Activated CD4-positive, alpha-beta T cell treated with anti-CD3 and anti-CD28 coated beads for 24 hours (primary cell): ENCODE measurements around the gene TMPRSS2.

Experiments used
- DNase-seq, 2 donors: peaks; one replicate each; pipeline ENCODE4 v3.0.0-alpha.2; 2020; ENCODE audit warnings: low read depth in 2 of 2

Gene TMPRSS2

GRCh38 chr21:41509733-41510132 is 1.8 kb upstream of the TMPRSS2 start:
- no peak for DNase-seq

GRCh38 chr21:41509145-41509496 is 1.2 kb upstream of the TMPRSS2 start:
- DNase-seq = no peak

GRCh38 chr21:41508415-41509144 is 622 bp upstream of the TMPRSS2 start:
- no peak for DNase-seq

- DNase-seq = no peak
Observed at GRCh38 chr21:41506611-41507520, 1.1 kb downstream of the TMPRSS2 start.

GRCh38 chr21:41506005-41506594 is 1.9 kb downstream of the TMPRSS2 start:
- no peak for DNase-seq

GRCh38 chr21:41504030-41504429 is 3.9 kb downstream of the TMPRSS2 start:
- no peak for DNase-seq

GRCh38 chr21:41503331-41503730 is 4.6 kb downstream of the TMPRSS2 start:
- no peak for DNase-seq

GRCh38 chr21:41501919-41502318 is 6.0 kb downstream of the TMPRSS2 start:
- no peak for DNase-seq

GRCh38 chr21:41500931-41501381 is 7.0 kb downstream of the TMPRSS2 start:
- no peak for DNase-seq

GRCh38 chr21:41500363-41500762 is 7.6 kb downstream of the TMPRSS2 start:
- DNase-seq = no peak

GRCh38 chr21:41499920-41500319 is 8.0 kb downstream of the TMPRSS2 start:
- DNase-seq = no peak

- no peak for DNase-seq
Observed at GRCh38 chr21:41497788-41498187, 10.2 kb downstream of the TMPRSS2 start.

- no peak for DNase-seq
Observed at GRCh38 chr21:41497008-41497407, 10.9 kb downstream of the TMPRSS2 start.

GRCh38 chr21:41494242-41494641 is 13.7 kb downstream of the TMPRSS2 start:
- no peak for DNase-seq

- DNase-seq = no peak
Observed at GRCh38 chr21:41491412-41491811, 16.5 kb downstream of the TMPRSS2 start.

GRCh38 chr21:41490330-41490729 is 17.6 kb downstream of the TMPRSS2 start:
- DNase-seq = no peak

- no peak for DNase-seq
Observed at GRCh38 chr21:41489329-41489728, 18.6 kb downstream of the TMPRSS2 start.

GRCh38 chr21:41488080-41488479 is 19.9 kb downstream of the TMPRSS2 start:
- no peak for DNase-seq

GRCh38 chr21:41487082-41487481 is 20.9 kb downstream of the TMPRSS2 start:
- DNase-seq = no peak

GRCh38 chr21:41483973-41484372 is 24.0 kb downstream of the TMPRSS2 start:
- DNase-seq = no peak

- no peak for DNase-seq
Observed at GRCh38 chr21:41483415-41483814, 24.5 kb downstream of the TMPRSS2 start.

- DNase-seq = no peak
Observed at GRCh38 chr21:41482980-41483379, 25.0 kb downstream of the TMPRSS2 start.

- DNase-seq = no peak
Observed at GRCh38 chr21:41482301-41482700, 25.7 kb downstream of the TMPRSS2 start.
